Sigmoid colon (tissue), 4 donors: Measurements from ENCODE around the gene SV2B.
"Not testable (repeated sequence)": the region's sequence is repeated elsewhere in the genome, so short reads cannot be mapped to it uniquely, and the experiment has no call there.

ENCODE experiments used
- CTCF ChIP-seq, 4 experiments: fragments of 450-650 bp in 3 of 4; fragments of 200-600 bp in 1 of 4; IDR thresholded peaks; one replicate each; pipeline ENCODE4 v1.5.1; 2016 to 2019; ENCODE audit warnings: antibody characterized with exemption in 4 of 4, mild to moderate bottlenecking in 3 of 4, moderate library complexity in 2 of 4
- POLR2A ChIP-seq, 2 donors: fragments of 450-650 bp; IDR thresholded peaks; one replicate each; pipeline ENCODE4 v1.6.1; 2016; ENCODE audit warnings: antibody characterized with exemption in 2 of 2, mild to moderate bottlenecking in 2 of 2, moderate library complexity in 2 of 2
- POLR2AphosphoS5 ChIP-seq, 4 donors: sonication (generic); formaldehyde crosslinking; IDR thresholded peaks; one replicate each; pipeline ENCODE4 v1.6.1; 2017; ENCODE audit warnings: antibody characterized with exemption in 4 of 4

- TF ChIP-seq CTCF, POLR2A, POLR2AphosphoS5 (IDR thresholded peaks at IDR 0.05): not testable (repeated sequence)
Observed at GRCh38 chr15:91093866-91094265, 6.2 kb upstream of the SV2B start.
